Measurements from ENCODE around the gene SURF2. TPM values are rescaled to one million over a fixed set of nuclear protein-coding genes. Genes with fewer than 3 reads are reported as not detected.

Gene SURF2
- total and polyA plus RNA-seq, 11 donors, result 10.0 to 41.1 (median 14.0) TPM

DNA sequence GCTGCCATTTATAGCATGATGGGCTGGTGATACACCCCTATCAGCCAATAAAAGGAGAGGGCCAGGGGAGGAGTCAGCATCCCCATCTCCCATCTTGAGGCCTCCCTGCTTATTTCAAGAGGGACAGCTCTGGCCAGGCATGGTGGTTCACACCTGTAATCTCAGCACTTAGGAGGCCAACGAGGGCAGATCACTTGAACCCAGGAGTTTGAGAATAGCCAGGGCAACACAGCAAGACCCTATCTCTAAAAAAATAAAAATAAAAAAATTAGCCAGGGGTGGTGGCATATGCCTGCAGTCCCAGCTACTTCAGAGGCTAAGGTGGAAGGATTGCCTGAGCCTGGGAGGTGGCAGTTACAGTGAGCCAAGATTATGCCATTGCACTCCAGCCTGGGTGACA, 51.7 kb downstream of the SURF2 start:
- H3K4me1 ChIP-seq, result peaks cover 0 to 17% (median 0%) of the 10 kb centered on the region in 12 donors
- H3K27me3 ChIP-seq, result no peaks in the 10 kb centered on the region
- intact Hi-C loops (cut with DNase I), result loop anchor here in 6 of 10 donors (2.0 to 10.0 kb wide), 5 partner anchors 79 to 319 kb away; no protein-coding TSS in a partner anchor
- ATAC-seq, result no peak
- DNase-seq, result no peak
- WGBS, 4 donors, result 63 to 77% (median 73%) methylated on average over 1 of the region's 1 CpG
- TF ChIP-seq, protein P1, sequence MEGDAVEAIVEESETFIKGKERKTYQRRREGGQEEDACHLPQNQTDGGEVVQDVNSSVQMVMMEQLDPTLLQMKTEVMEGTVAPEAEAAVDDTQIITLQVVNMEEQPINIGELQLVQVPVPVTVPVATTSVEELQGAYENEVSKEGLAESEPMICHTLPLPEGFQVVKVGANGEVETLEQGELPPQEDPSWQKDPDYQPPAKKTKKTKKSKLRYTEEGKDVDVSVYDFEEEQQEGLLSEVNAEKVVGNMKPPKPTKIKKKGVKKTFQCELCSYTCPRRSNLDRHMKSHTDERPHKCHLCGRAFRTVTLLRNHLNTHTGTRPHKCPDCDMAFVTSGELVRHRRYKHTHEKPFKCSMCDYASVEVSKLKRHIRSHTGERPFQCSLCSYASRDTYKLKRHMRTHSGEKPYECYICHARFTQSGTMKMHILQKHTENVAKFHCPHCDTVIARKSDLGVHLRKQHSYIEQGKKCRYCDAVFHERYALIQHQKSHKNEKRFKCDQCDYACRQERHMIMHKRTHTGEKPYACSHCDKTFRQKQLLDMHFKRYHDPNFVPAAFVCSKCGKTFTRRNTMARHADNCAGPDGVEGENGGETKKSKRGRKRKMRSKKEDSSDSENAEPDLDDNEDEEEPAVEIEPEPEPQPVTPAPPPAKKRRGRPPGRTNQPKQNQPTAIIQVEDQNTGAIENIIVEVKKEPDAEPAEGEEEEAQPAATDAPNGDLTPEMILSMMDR (IDR thresholded peaks at IDR 0.05), result no peak
- no peak for TF ChIP-seq POLR2A (IDR thresholded peaks at IDR 0.05)
- H3K4me3 ChIP-seq, result no peak overlapping the region
- H3K36me3 ChIP-seq, result peaks cover 0 to 86% (median 68%) of the 10 kb centered on the region in 9 donors
- no peak overlapping the region for H3K27ac ChIP-seq
- no peaks in the 10 kb centered on the region for H3K9me3 ChIP-seq

Other genes with a start within 250 kb of the SURF2 start
- gene RALGDS, start 235.3 kb upstream of the SURF2 start, total RNA-seq, result 10 to 100 TPM; 17.8 to 70.1 (median 26.6) TPM
- 10 to 100 TPM; 18.3 to 24.8 TPM for gene RALGDS, start 235.3 kb upstream of the SURF2 start, polyA plus RNA-seq
- 10 to 100 TPM in 2 of 9 donors, 1 to 10 TPM in 7; 4.6 to 22.5 (median 7.1) TPM for gene GBGT1, start 192.6 kb upstream of the SURF2 start, total RNA-seq
- gene GBGT1, start 192.6 kb upstream of the SURF2 start, polyA plus RNA-seq, result 1 to 10 TPM; 5.4 to 7.0 TPM
- not detected for gene OBP2B, start 147.3 kb upstream of the SURF2 start, total RNA-seq
- gene OBP2B, start 147.3 kb upstream of the SURF2 start, polyA plus RNA-seq, result under 1 TPM in 1 of 2 donors, not detected in 1; 0.38 TPM
- gene ABO, start 81.3 kb upstream of the SURF2 start, total RNA-seq, result 1 to 10 TPM in 8 of 9 donors, under 1 TPM in 1; 0.91 to 3.5 (median 2.1) TPM
- gene ABO, start 81.3 kb upstream of the SURF2 start, polyA plus RNA-seq, result 1 to 10 TPM in 1 of 2 donors, under 1 TPM in 1; 0.43 to 1.9 TPM
- gene SURF6, start 20.4 kb upstream of the SURF2 start, total RNA-seq, result 10 to 100 TPM in 6 of 9 donors, 1 to 10 TPM in 3; 9.2 to 16.0 (median 11.1) TPM
- gene SURF6, start 20.4 kb upstream of the SURF2 start, polyA plus RNA-seq, result 10 to 100 TPM; 12.3 to 19.6 TPM
- 10 to 100 TPM; 15.5 to 33.8 (median 19.5) TPM for gene MED22, start 8.4 kb upstream of the SURF2 start, total RNA-seq
- gene MED22, start 8.4 kb upstream of the SURF2 start, polyA plus RNA-seq, result 10 to 100 TPM; 12.3 to 30.7 TPM
- gene RPL7A, start 8.3 kb upstream of the SURF2 start, total RNA-seq, result 1,000 to 10,000 TPM in 4 of 9 donors, 100 to 1,000 TPM in 5; 845 to 1,270 (median 964) TPM
- gene RPL7A, start 8.3 kb upstream of the SURF2 start, polyA plus RNA-seq, result 1,000 to 10,000 TPM; 1,266 to 2,727 TPM
- 10 to 100 TPM; 36.8 to 58.1 (median 50.9) TPM for gene SURF1, start 63 bp upstream of the SURF2 start, total RNA-seq
- 100 to 1,000 TPM in 1 of 2 donors, 10 to 100 TPM in 1; 70.8 to 104 TPM for gene SURF1, start 63 bp upstream of the SURF2 start, polyA plus RNA-seq
- 100 to 1,000 TPM in 2 of 9 donors, 10 to 100 TPM in 7; 53.8 to 106 (median 77.8) TPM for gene SURF4, start 19.5 kb downstream of the SURF2 start, total RNA-seq
- 100 to 1,000 TPM in 1 of 2 donors, 10 to 100 TPM in 1; 31.2 to 185 TPM for gene SURF4, start 19.5 kb downstream of the SURF2 start, polyA plus RNA-seq
- gene STKLD1, start 19.8 kb downstream of the SURF2 start, total RNA-seq, result under 1 TPM in 7 of 9 donors, not detected in 2; 0.40 to 0.91 (median 0.52) TPM
- under 1 TPM; 0.25 to 0.46 TPM for gene STKLD1, start 19.8 kb downstream of the SURF2 start, polyA plus RNA-seq
- gene REXO4, start 61.5 kb downstream of the SURF2 start, total RNA-seq, result 10 to 100 TPM in 8 of 9 donors, 1 to 10 TPM in 1; 9.6 to 21.5 (median 13.7) TPM
- 10 to 100 TPM; 10.7 to 30.6 TPM for gene REXO4, start 61.5 kb downstream of the SURF2 start, polyA plus RNA-seq
- gene ADAMTS13, start 65.8 kb downstream of the SURF2 start, total RNA-seq, result 1 to 10 TPM; 1.0 to 3.7 (median 2.7) TPM
- gene ADAMTS13, start 65.8 kb downstream of the SURF2 start, polyA plus RNA-seq, result 1 to 10 TPM in 1 of 2 donors, under 1 TPM in 1; 0.64 to 5.8 TPM
- gene CACFD1, start 103.4 kb downstream of the SURF2 start, total RNA-seq, result 10 to 100 TPM in 7 of 9 donors, 1 to 10 TPM in 2; 8.0 to 15.3 (median 11.6) TPM
- gene CACFD1, start 103.4 kb downstream of the SURF2 start, polyA plus RNA-seq, result 10 to 100 TPM; 10.9 to 21.9 TPM
- gene SLC2A6, start 122.5 kb downstream of the SURF2 start, total RNA-seq, result 10 to 100 TPM in 1 of 9 donors, 1 to 10 TPM in 8; 1.8 to 10.4 (median 3.2) TPM
- gene SLC2A6, start 122.5 kb downstream of the SURF2 start, polyA plus RNA-seq, result 1 to 10 TPM; 2.7 to 4.9 TPM
- gene MYMK, start 168.4 kb downstream of the SURF2 start, total RNA-seq, result not detected
- not detected for gene MYMK, start 168.4 kb downstream of the SURF2 start, polyA plus RNA-seq
- 1 to 10 TPM; 2.3 to 5.1 (median 4.2) TPM for gene ADAMTSL2, start 178.2 kb downstream of the SURF2 start, total RNA-seq
- 1 to 10 TPM; 2.3 to 3.5 TPM for gene ADAMTSL2, start 178.2 kb downstream of the SURF2 start, polyA plus RNA-seq

Data from heart left ventricle (tissue), 16 donors.